Measurements from ENCODE around the gene SEMA3C.

DNA sequence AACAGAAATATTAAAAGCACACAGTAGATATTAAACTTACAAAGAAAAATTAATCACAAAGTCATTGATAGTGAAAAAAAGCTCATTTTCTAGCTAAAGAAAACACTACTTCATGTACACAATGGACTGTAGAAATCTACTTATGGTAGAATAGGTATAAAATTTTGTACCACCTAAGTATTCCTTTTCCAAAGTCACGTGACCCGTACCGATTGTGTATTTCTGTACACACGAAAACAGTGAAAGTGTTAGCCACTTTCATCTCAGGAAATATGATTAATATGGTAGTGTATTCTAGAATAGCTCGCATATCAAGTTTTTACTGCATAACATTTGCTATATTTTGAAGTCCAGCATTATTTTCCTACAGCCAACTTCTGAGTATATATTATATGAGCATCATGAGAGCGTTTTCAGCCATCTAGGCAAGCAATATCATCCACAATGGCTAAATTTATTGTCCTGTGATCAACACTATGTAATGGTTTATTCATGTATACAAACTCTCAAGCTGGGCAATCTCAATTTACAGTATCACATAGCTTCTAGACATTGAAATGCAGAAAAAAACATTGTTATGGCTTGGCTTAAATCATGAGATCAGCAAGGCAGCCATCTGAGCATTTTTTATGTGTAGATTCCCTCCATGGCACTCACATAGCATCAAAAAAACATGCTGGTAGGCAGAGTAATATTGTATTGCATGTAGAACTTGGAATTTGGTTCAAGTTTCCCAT lies 165.7 kb downstream of the SEMA3C start:
- TF ChIP-seq POLR2A (IDR thresholded peaks at IDR 0.05; ENCODE audit: low read length), result no peak
- no peak for TF ChIP-seq GATA1 (IDR thresholded peaks at IDR 0.05; ENCODE audit: low read depth, low read length)
